GM19467 (cell line): Measurements from ENCODE around the gene CAMTA2.

Experiments
- ATAC-seq: cut with Tn5 transposase; IDR thresholded peaks from one replicate; pipeline ENCODE4 v1.9.1; 2021; ENCODE audit warnings: mild to moderate bottlenecking, moderate library complexity; ENCODE audit not compliant: unreplicated experiment

The CAMTA2 gene

DNA sequence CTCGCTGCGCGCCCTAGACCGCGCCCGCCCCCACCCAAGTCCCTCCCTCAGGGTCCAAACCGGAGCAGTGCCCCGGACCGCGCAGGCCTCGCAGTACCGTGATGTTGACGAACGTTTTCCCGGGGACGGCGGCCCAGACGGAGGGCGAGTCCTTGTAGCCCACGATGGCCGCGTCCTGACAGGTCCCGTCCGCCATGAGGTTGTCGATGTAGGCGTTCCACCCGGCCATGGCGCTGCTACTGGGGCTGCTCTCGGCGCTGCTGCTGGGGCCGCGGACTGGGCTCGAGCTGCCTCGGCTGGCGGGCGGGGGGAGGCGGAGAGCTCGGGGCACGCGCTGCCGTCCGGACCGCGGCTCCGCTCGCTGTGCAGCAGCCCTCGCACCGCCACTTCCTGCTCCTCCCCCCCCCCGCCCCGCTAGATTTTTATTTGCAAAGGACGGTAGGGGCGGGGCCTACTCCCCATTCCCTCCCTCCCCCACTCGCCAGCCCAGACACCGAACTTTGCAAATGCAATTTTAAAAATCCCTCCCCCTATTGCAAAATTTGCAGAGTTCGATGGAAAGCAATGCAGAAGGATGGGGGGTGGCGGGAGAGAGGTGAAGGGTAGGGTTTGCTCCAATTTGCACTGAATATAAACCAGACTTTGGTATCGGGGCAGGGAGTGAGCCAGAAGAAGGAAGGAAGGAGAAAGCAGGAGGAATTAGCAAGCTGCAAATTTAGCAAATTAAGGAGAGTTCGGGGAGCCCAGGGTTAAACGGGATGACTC is 39.1 kb downstream of the CAMTA2 start, which contains the start of gene PFN1:
TSS of gene PFN1 (minus strand) at position 365 of the 765 bp plus-strand sequence. CDS start at position 229, 136 bp downstream.
- peak; percentile 7 for ATAC-seq

DNA sequence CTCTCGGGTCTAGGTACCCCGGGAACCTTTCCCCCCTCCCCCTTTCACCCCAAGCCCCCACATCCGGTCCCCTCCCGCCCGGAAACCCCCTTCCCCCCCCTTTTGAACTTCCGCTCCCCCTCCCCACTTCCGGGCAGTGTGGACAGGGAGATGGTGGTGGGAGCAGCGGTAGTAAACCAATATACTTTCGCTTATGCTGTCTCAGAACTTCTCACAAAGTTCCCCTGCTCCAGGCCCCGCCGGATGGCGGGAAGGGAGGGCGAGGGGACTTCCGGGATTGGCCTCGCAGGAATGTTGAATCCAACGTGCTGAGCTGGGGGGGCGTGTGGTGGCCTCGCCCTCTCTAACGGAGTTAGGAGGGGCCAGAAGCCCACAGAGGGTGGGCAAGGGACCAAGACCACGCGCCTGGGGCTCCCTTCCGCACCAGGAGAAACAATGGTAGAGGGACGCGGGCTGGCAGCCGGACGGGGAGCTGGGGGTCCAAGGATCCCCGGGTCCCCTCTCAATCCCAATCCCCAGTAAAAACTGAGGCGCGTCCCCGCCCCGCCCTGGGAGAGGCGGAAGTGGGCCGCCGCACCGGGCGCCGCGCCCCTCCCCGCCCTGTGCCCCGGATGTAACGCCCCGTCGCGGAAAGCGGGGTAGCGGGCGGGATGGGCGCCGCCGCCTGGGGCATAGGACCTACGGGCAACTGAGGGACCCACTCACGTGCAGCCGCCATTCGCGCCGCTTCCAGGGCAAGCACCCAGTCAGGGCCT is 39.9 kb downstream of the CAMTA2 start:
- no peak for ATAC-seq

DNA sequence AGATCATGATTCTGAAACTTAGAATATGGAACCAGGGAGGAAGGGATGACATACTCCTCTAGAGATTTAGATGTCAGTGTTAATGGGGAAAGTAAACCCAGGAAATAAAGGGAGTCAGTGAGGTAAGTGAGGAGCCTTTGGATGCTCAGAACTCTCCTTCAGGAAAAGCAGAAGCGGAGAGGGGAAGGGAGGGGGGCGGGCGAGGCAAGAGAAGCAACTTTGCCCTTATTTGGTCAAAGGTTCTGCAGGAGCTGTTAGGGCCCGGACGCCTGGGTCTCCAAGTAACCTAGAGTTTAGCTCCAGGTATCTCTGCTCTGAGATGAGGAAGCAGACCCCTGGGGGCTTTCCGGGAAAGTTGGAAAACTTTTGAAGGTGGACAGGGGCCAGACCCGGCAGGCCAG is 40.5 kb downstream of the CAMTA2 start:
- ATAC-seq, result no peak

DNA sequence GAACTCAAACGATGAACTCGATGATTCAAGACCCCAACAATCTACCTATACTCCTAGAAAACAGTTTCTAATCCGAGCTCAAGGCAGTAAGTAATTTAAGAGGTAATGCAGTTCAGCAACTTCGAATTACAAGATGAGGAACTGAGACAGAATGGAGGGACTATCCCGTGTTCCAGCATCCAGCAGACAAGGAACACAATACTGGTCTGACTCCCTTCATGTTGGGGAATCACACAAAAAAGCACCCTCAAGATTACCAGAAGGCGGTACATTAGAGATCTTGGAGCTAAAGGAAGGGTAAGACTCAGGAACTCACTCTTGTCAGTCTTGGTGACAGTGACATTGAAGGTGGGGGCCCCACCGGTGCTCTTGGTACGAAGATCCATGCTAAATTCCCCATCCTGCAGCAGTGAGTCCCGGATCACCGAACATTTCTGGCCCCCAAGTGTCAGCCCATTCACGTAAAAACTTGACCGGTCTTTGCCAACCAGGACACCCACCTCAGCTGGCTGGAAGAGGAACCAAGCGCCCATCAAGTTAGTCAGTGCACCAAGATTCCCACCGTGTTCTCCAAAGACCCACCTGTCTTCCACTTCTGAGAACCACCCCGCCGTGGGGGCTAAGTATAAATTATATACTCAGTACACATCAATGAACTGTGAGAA is 41.0 kb downstream of the CAMTA2 start:
- no peak for ATAC-seq

DNA sequence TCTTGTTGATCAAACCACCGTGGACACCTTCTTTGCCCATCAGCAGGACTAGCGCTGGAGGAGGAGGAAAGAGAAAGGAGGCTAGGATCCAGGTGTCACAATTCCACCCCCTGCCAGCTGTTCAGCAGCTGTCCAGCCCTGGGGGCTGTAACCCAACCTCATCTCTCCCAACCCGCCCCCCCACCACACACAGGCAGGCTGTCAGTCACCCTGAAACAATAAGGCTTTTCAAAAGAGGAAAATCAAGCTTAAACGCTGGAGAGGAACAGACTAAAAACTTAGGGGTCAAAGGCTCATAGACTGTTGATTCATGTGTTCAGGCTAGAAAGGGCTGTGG is 41.6 kb downstream of the CAMTA2 start:
- ATAC-seq, result no peak

DNA sequence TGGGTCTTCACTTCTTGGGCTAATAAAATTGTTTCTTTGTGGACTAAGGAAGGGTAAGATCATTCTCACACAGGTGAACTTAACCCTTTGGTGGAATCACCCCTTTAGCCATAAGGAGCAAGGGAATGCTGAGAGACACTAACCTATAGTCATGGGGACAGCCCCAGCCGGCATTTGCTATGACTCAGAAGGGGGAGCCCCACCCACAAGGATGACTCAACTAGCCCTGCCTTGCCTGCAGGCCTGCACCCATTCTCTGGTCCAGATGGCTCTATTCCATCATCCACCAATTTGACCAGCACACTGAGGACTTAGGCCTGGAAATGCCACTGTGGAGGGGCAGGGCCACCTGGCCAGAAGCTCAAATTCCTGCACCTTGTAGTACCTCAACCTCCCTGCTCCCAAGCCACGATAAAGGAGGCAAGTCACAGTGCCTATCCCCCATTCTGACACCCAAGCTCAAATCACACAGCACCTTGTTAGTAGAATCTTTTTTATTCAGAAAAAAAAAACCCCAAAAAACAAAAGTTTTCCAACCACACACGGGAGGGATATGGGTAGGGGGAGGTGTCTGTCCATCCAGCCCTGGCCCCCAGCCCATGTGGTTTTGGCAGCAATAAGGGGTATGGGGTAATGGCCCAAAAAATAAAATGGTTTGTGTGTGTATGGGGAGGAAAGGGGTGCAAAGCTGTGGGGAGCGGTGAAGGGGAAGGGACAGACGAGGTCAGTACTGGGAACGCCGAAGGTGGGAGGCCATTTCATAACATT is 42.1 kb downstream of the CAMTA2 start:
- ATAC-seq, result no peak

DNA sequence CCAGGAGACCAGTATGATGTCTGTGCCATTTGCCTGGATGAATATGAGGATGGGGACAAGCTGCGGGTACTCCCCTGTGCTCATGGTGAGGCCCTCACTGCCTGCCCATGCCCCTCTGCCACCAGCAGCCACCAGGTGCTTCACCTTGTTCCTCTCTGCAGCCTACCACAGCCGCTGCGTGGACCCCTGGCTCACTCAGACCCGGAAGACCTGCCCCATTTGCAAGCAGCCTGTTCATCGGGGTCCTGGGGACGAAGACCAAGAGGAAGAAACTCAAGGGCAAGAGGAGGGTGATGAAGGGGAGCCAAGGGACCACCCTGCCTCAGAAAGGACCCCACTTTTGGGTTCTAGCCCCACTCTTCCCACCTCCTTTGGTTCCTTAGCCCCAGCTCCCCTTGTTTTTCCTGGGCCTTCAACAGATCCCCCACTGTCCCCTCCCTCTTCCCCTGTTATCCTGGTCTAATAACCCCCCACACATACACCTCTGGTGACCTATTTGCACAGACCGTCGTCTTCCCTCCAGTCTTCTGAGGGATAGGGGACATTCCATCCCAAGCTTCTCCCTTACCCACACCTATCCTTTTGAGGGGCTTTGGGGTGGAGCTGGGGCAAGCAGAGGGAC is 42.8 kb downstream of the CAMTA2 start:
- no peak for ATAC-seq

DNA sequence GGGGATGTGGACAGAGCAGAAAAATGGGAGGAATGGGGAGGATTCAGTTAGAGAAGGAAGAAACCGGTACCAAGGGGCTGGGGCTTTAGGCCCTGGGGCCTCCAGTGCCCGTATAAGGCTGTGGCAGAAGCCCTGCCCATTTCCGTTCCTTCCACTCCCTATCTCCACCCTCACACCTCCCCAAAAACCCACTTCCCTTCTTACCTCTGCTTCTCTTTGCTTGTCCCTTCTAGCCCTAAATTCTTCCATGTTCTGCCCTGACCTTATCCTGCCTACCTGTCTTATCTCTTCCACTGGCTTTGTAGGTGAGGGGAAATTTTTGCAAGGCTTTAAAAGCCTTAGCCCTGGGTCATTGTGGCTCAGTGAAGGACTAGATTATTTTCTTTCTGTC is 43.3 kb downstream of the CAMTA2 start:
- ATAC-seq, result no peak

DNA sequence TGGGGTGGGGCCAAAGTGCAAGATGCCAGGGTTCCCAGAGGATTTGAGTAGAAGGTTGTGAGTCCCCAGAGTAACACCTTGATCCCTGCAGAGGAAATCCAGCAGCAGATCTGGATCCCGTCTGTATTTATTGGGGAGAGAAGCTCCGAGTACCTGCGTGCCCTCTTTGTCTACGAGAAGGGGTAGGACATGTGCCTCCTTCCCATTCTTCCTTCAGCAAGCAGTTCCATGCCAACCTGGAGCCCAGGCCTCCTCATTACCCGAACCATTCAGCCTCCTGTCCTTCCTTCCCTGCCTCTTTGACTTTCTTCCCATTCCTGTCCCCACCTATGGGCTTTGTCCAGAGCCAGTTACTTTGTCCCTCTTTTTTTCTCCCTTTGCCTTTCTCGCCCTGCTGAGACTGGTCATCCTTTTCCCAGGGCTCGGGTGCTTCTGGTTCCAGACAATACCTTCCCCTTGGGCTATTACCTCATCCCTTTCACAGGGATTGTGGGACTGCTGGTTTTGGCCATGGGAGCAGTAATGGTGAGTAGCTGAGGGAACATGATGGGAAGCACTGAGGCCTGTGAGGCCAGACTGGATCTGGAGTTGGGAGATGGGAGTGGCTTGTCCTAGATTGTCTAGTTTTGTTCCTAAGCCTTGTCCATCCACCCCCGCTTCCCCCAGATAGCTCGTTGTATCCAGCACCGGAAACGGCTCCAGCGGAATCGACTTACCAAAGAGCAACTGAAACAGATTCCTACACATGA is 44.5 kb downstream of the CAMTA2 start:
- no peak for ATAC-seq

DNA sequence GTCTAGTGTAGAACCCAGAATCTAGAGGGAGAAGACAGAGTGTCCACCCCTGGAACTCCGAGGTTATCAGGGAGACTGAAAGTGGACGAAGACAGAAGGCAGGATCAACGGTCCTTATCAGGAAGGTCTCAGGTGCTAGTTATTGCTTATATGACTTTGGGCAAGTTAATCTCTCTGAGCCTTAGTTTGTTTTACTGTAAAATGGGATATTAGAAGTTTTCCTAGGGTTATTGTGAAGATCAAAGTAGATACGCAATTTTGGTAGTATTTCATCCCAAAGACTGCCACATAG is 46.2 kb downstream of the CAMTA2 start:
- no peak for ATAC-seq

DNA sequence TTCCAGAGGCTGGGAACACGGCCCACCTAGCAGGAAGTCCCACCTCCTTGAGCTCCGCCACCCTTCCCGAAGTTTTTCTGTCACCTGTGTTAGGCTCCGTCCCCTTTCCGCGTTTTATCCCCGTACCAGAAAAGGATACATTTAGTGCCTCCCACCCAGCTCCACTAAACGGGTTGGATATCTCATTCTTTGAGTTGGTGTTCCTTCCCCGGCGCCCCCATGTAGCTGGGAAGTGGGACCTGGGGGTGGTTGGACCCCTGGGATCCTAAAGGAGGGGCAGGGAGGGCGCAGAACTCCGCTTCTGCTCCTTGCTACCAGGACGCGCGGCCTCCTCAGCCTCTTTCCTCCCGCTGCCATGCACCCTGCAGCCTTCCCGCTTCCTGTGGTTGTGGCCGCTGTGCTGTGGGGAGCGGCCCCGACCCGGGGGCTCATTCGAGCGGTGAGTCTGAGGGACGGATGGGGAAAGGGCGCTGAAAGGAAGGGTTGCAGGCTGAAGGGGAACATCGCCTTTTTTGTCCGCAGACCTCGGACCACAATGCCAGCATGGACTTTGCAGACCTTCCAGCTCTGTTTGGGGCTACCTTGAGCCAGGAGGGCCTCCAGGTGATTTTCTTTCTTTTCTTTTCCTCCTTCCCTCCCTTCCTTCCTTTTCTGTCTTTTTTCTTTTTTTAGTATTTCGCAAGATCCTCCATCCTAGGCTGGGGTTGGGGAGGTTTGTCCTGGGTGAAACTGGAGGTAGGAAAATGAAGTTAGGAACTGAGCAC is 46.7 kb downstream of the CAMTA2 start:
- ATAC-seq, result no peak

DNA sequence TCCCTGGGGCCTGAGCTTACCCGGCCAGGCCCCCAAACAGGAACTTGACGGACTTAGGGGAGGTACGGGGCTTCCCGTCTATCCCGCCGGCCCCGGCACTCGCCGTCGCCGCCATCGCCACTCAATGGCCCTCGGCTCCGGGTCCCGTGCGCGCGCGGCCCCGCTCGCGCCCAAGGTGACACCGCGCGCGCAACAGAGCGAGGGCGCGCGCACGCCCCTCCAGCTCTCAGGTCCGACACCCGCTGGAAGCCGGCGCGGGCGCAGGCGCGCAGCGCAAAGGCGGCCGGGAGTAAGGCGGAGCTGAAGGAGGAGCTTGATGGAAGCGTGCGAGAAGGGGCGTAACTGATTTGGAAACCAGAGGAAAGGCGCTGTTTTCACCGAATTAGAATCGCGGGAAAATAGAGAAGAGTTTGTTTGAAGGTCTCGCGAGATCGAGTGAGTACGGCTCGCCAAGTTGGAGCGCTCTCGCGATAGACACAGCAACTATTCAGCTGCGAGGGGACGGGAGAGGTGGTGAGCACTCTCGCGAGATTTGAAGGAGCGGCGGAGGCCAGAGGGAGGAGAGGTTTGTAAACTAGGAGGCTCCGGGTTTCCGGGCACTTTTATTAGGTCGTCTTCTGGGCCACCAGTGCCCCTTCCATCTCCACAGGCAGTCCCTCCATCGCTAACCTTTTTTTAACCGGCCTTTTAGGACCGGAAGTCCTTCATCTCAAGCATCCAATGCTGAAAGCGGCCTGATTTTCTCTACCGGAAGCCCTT is 47.5 kb downstream of the CAMTA2 start, which contains the start of the genes RNF167 and SLC25A11:
TSS of gene RNF167 (plus strand) at position 473 of the 759 bp plus-strand sequence. CDS start 642 bp downstream, outside the sequence.
TSS of gene SLC25A11 (minus strand) at position 251 of the 759 bp plus-strand sequence. CDS start at position 115, 136 bp downstream.
- ATAC-seq, result peak; percentile 64

DNA sequence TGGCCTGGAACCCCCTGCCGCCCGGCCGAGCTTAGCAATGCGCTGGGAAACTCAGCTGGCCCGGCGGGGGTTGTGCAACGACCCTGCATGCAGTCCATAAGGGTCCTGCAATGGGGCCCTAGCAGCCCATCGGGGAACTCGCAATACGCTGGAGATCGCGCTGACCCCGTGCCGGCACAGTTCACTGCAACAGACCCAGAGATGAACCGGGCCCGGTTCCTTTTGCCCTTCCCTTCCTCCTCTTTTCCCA is 48.0 kb downstream of the CAMTA2 start:
- ATAC-seq, result no peak

DNA sequence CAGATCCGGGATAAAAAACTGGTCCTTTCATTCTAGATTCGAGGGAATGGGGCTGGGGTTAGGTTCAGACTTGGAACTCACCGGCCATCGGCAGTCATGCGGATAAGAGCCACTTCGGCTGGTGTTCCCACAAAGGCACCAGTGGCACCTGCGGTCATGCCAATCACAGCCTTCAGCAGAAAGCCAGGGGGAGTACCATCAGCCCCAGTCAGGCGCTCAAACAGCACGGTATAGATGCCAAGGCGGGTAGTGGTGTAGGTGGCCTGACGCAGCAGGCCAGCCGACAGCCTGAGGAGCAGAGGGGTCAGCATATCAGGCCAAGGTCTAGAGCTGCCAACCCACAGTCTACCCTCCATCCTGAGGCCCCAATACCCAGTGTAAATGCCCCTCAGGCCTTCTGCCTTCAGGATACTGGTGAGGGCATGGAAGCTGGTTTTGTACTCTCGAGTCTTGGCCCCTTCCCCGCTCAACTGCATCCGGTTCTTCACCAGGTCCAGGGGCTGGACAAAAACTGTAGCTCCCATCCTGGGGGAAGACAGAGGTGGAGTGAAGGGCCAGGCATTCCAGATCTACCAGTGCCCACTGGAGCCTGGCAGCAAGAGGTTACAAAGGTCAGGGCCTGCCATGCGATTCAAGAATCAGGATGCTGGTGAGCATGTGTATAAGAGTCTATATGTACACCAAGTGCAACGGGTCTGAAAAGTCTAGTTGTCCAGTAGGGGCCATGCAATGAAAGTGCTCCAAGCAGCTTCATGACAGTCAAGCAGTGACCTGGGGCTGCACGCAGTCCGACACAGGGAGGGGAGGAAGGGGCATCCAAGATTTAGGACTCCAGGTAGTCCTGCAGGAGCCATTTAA is 48.6 kb downstream of the CAMTA2 start:
- ATAC-seq, result no peak

DNA sequence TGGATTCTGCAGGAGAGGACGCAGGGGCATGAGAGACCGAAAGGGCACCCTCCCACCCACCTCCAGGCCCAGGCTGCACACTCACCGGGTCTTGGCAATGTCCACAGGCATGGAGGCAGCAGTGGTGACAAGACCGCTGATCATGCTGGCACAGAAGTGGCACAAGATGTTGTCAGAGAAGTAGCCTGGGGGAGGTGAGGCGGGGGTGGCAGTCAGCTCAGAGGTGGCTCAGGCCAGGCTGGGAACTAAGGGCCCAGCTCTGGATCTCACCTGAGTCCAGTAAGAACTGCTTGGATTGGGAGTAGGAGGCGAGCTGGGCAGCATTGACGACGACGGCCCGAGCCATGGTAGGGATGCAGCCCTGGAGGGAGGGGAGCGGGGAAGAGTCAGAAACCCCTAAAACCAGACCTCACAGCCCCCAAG is 49.4 kb downstream of the CAMTA2 start:
- ATAC-seq, result no peak

DNA sequence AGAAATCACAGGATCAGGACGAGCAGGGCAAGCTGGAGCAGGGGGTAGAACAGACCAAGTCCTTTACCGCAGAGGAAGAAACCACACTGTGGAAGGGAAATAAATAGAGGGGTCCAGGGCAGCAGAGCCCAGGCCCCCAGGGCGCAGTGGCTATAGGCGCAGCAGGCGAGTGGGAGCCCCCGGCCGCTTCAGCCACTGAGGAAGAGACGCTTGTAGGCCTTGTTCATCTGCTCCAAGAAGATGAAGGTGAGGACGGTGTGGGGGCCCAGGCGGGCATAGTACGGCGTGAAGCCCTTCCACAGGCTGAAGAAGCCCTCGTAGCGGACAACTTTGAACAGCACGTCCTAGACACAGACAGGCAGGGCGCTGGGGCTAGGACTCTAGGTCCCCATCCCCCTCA is 49.9 kb downstream of the CAMTA2 start:
- no peak for ATAC-seq

DNA sequence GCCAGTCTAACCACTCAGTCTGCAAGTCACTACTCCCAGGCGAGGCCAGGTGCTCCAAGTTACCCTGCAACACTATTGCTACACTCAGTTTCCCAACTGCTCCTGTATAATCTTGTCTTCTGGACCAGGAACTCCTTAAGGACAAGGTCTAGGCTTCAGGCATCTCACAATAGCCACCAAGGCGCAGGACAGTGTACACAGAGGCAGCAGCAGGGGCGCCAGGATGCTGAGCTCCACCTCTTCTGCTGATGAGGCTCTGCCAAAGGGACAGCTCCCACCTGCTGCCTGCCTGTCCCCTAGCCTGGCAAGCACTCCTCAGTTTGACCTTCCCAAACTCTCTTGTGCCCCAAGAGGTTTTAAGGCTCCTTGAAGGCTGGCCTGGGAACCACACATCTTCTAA is 51.0 kb downstream of the CAMTA2 start:
- ATAC-seq, result no peak

DNA sequence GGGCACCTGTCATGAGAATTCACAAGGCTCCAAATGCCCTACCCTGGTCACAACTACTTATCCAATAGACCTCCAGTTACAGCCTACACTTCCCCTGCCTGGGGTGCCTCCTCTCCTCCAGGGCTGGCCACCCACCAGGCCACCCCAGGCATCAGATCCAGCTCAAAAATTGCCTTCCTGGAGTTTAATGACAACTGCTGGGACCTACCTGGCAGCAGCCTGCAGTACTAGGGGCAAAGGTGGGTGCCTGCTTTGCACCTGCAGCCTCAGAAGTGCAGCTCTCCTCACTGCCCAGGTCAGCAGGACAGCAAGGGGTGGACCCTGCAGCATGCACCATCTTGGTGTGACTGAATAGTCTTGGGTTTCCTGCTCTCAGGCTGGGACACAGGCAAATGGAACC is 51.8 kb downstream of the CAMTA2 start:
- ATAC-seq, result no peak
